HG03045 (cell line): ENCODE measurements around the gene OSBPL9.
"Not testable (repeated sequence)": the region's sequence is repeated elsewhere in the genome, so short reads cannot be mapped to it uniquely, and the experiment has no call there.

Experiments
- ATAC-seq: cut with Tn5 transposase; IDR thresholded peaks from one replicate; pipeline ENCODE4 v1.9.1; 2021; ENCODE audit warnings: mild to moderate bottlenecking, moderate library complexity; ENCODE audit not compliant: unreplicated experiment

The OSBPL9 gene

GRCh38 chr1:51705035-51705434 is 88.1 kb downstream of the OSBPL9 start:
- no peak for ATAC-seq

- no peak for ATAC-seq
Measured at GRCh38 chr1:51708911-51709760, 92.2 kb downstream of the OSBPL9 start.

DNA sequence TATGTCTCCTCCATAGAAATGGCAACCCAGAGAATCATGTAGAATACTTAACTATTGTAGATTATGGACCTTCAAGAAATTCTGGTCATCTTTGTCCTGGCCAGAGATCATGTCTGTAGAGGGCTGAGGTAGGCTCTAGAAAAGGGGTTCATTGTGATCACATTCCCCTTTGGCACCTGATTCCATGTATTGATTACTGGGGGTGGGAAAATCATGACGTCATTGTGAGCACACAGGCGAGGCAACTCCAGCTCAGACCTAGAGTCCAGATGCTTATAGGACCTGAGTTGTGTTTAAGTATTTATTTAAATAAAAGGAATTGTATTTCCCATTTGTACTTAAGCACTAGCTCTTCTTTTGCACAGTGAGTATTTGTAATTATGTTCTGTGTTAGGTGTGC is 93.1 kb downstream of the OSBPL9 start:
- no peak for ATAC-seq

GRCh38 chr1:51712590-51712989 is 95.7 kb downstream of the OSBPL9 start:
- no peak for ATAC-seq

GRCh38 chr1:51714374-51715019 is 97.6 kb downstream of the OSBPL9 start:
- ATAC-seq, result no peak

- no peak for ATAC-seq
Measured at GRCh38 chr1:51715369-51715768, 98.5 kb downstream of the OSBPL9 start.

DNA sequence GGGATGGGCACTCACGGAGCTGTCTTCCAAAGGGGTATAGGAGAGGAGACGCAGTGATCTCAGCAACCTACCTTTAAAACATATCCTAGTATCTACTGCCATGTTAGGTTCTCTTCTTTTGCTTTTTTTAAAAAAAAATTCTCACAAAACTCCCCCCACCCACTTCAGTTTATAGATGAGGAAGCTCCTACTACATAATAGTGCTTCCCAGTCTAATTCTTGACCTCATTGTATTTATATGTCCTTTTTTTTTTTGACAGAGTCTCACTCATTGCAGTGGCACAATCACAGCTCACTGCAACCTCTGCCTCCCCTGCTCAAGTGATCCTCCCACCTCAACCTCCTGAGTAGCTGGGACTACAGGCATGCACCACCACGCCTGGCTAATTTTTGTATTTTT is 99.9 kb downstream of the OSBPL9 start:
- ATAC-seq, result no peak

DNA sequence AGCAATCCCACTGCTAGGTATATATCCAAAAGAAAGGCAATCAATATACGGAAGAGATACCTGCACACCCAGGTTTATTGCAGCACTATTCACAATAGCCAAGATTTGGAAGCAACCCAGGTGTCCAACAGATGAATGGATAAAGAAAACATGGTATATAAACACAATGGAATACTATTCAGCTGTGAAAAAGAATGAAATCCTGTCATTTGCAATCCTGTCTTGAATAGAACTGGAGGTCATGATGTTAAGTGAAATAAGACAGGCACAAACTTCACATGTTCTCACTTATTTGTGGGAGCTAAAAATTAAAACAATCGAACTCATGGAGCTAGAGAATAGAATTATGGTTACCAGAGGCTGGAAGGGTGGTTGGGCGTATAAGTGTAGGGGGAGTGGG is 101.0 kb downstream of the OSBPL9 start:
- ATAC-seq, result no peak

- ATAC-seq, result no peak
Measured at GRCh38 chr1:51719146-51719545, 102.3 kb downstream of the OSBPL9 start.

- ATAC-seq, result no peak
Measured at GRCh38 chr1:51724797-51725196, 107.9 kb downstream of the OSBPL9 start.

- no peak for ATAC-seq
Measured at GRCh38 chr1:51726051-51726450, 109.2 kb downstream of the OSBPL9 start.

GRCh38 chr1:51726544-51727225 is 109.8 kb downstream of the OSBPL9 start:
- no peak for ATAC-seq

DNA sequence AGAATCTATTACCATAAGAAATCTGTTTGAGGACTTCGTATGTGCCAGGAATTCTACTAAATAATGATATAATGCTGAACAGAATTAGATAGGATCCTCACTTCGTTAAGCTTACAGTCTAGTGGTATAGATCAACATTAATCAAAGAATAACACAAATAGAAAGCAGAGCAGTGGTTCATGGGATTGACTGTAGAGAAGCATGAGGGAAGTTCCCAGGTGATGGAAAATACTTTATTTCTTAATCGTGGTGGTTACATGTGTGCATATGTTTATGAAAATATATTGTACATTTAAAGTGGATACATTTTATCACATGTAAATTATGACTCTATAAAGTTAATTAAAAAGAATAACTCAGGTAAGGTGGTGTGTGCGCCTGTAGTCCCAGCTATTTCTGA is 110.5 kb downstream of the OSBPL9 start:
- ATAC-seq, result no peak

GRCh38 chr1:51728611-51729155 is 111.8 kb downstream of the OSBPL9 start:
- ATAC-seq, result no peak

DNA sequence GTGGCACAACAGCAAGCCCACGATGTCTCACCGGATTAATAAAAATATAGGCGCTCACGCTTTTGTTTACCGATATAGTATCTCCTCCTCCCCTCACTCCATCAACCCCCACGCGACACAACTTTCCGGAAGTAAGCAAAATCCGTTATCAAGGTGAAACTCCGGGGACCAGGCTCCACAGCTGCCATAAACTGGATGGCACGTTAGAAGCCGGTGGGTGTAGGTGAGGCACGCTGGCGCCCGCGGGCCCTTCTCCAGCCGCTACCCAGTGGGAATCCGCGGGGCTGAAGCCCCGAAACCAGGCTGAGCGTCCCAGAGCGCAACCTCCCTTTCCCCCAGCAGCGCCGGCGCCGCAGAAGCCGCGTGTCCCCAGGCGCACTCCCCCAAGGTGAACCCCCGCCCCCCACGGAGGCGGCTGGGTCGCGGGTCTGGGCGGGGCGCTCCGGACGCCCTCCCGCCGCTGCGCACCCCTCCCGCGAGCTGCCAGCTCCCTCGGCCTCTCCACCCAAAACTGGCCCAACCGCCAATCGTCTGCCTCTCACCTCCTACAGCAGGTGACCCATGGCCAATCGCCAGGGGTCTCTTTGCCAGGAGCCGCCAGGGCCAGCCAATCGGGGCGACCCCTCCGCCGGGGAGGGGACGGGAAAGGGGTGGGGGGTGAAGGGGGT is 112.4 kb downstream of the OSBPL9 start:
- ATAC-seq, result peak; percentile 96

GRCh38 chr1:51729824-51730301 is 113.0 kb downstream of the OSBPL9 start:
- peak; percentile 31 for ATAC-seq

DNA sequence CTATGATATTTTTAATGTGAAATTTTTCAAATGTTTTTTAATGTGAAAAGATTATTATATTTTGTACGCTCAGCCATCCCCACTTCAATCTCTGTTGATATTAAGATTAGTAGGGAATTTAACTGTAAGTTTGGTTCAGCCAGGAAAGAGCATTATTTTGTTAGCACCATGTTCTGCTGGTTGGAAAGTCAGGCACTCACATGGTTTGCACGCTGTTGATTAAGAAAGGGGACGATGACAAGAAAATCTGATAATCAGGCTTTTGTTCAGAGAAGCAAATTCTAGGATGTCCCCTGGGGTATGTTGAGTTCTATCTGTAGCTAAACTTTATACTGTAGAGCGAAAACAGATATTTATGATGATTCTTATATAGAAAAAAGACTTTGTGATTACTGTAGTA is 115.1 kb downstream of the OSBPL9 start:
- no peak for ATAC-seq

DNA sequence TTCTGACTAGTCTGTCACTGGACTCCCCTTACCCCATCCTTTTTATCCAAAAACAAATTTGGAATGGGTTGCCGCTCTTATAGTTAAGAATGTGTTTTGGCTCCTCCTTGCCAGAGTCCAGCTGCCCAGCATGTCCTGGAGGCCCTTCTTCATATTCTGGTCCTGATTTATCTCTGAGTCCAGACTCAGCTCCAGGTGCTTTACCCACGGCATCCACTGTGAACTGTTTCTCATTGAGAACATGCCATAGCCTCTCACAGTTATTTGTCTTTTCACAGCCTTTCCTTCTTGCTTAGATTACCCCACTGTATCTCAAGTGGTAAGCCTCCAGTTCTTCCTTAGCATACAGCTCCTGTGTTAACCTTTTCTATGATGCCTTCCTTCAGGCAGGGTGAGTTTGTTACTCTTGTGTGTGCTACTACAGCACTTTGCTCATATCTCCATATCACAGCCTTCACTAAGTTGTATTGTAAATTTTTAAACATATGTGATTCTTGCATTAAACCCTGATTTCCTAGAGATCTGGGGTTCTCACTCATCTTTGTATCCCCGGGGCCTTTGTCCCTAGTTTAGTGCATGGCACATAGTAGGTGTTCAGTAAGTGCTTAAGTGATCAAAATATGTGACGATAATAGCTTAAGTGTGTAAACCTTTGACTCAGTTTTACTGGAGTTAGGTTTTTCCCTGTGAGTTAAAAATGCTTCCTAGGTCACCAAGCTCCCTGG is 116.0 kb downstream of the OSBPL9 start:
- ATAC-seq, result no peak

DNA sequence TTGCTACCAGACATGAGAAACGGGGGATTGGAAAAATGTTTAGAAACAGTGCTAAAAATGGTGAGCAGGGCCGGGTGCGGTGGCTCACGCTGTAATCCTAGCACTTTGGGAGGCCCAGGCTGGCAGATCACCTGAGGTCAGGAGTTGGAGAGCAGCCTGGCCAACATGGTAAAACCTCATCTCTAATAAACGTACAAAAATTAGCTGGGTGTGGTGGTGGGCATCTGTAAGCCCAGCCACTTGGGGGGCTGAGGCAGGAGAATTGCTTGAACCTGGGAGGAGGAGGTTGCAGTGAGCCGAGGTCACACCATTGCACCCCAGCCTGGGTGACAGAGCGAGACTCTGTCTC is 116.5 kb downstream of the OSBPL9 start:
- not testable (repeated sequence) for ATAC-seq

GRCh38 chr1:51733793-51734522 is 117.1 kb downstream of the OSBPL9 start:
- ATAC-seq, result no peak
